KG1 (cell line): Measurements from ENCODE around the gene LSM10.

ENCODE experiments used
- DNase-seq: peaks from one replicate; lab custom pipeline; 2025; lab: John Stamatoyannopoulos, UW

LSM10 gene

GRCh38 chr1:36397378-36398230 lies at the start of gene LSM10:
Gene LSM10 (minus strand): TSS chr1:36397908. CDS start chr1:36394129, 3,779 bp downstream.
- peak; percentile 92 for DNase-seq

- DNase-seq: no peak
Measured at GRCh38 chr1:36447450-36447849, 49.7 kb upstream of the LSM10 start.

- DNase-seq: no peak
Measured at GRCh38 chr1:36446746-36447145, 49.0 kb upstream of the LSM10 start.

- no peak for DNase-seq
Measured at GRCh38 chr1:36446271-36446670, 48.6 kb upstream of the LSM10 start.

GRCh38 chr1:36443297-36443696 lies 45.6 kb upstream of the LSM10 start:
- no peak for DNase-seq

GRCh38 chr1:36442337-36442736 lies 44.6 kb upstream of the LSM10 start:
- DNase-seq: no peak

GRCh38 chr1:36440646-36441045 lies 42.9 kb upstream of the LSM10 start:
- no peak for DNase-seq

GRCh38 chr1:36440044-36440443 lies 42.3 kb upstream of the LSM10 start:
- DNase-seq: no peak

- DNase-seq: no peak
Measured at GRCh38 chr1:36438715-36439114, 41.0 kb upstream of the LSM10 start.

GRCh38 chr1:36436821-36437220 lies 39.1 kb upstream of the LSM10 start:
- DNase-seq: no peak

- DNase-seq: no peak
Measured at GRCh38 chr1:36433102-36433501, 35.4 kb upstream of the LSM10 start.

GRCh38 chr1:36432616-36433015 lies 34.9 kb upstream of the LSM10 start:
- no peak for DNase-seq

GRCh38 chr1:36425791-36426190 lies 28.1 kb upstream of the LSM10 start:
- no peak for DNase-seq

GRCh38 chr1:36421649-36422048 lies 23.9 kb upstream of the LSM10 start:
- DNase-seq: no peak

- peak; percentile 84 for DNase-seq
Measured at GRCh38 chr1:36420836-36421317, 23.2 kb upstream of the LSM10 start.

- DNase-seq: no peak
Measured at GRCh38 chr1:36420409-36420808, 22.7 kb upstream of the LSM10 start.

GRCh38 chr1:36419569-36419968 lies 21.9 kb upstream of the LSM10 start:
- no peak for DNase-seq

GRCh38 chr1:36419140-36419539 lies 21.4 kb upstream of the LSM10 start:
- DNase-seq: no peak

- DNase-seq: no peak
Measured at GRCh38 chr1:36417931-36418330, 20.2 kb upstream of the LSM10 start.

- DNase-seq: no peak
Measured at GRCh38 chr1:36415661-36416326, 18.1 kb upstream of the LSM10 start.

GRCh38 chr1:36414384-36414783 lies 16.7 kb upstream of the LSM10 start:
- no peak for DNase-seq

- no peak for DNase-seq
Measured at GRCh38 chr1:36411674-36412648, 14.3 kb upstream of the LSM10 start.
